HG02884 (cell line): ENCODE measurements around the gene GPR171.
"Not testable (repeated sequence)": the region's sequence is repeated elsewhere in the genome, so short reads cannot be mapped to it uniquely, and the experiment has no call there.

Experiments used
- ATAC-seq: cut with Tn5 transposase; IDR thresholded peaks from one replicate; pipeline ENCODE4 v1.9.1; 2021; ENCODE audit warnings: mild to moderate bottlenecking, moderate library complexity; ENCODE audit not compliant: unreplicated experiment

The GPR171 gene, protein sequence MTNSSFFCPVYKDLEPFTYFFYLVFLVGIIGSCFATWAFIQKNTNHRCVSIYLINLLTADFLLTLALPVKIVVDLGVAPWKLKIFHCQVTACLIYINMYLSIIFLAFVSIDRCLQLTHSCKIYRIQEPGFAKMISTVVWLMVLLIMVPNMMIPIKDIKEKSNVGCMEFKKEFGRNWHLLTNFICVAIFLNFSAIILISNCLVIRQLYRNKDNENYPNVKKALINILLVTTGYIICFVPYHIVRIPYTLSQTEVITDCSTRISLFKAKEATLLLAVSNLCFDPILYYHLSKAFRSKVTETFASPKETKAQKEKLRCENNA

DNA sequence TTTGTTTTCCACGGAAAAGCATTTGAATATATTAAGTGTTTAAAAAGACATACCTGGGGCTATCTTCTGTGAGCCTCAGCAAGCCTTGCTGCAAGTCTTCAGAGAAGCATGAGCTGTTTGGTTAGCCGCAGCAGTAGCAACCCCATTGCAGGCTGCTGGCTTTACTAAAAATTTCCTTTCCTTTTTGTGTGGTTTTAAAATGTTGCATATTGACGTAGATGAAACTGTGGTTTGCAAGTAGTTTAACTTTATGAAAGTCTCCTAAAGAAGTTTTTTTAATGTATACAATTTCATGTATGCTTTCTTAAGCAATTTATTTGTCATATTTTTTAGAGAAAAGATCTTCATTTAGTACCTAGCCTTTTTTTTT is at the start of gene GPR171:
TSS of gene GPR171 (minus strand) at position 166 of the 370 bp plus-strand sequence. CDS start 3,830 bp downstream, outside the sequence.
- peak; percentile 93 for ATAC-seq

DNA sequence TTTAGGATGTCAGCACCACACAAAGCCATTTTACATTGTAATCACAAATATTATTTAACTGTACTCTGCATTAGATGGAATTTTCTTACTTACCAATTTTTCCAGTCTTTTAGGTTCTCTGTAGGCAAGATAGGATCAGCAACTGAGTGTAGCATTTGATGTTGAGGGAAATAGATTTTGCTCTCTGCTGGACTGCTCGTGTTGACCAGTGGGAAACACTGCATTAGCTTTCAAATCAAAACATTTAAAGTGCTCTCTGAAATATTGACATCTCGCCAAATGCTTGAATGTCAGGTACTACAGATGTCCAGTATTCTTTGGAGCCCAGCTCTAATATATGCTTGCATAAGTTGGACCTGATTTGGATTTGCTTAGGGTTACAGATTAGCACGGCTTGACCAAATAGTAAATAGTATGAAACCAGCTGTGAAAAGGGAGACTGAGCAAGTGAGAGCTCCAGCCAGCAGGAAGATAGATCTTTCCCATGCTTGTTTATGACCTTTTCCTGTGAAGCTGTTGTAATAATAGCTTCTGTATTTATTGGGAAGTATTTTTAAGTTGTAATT is 45.8 kb upstream of the GPR171 start:
- no peak for ATAC-seq

DNA sequence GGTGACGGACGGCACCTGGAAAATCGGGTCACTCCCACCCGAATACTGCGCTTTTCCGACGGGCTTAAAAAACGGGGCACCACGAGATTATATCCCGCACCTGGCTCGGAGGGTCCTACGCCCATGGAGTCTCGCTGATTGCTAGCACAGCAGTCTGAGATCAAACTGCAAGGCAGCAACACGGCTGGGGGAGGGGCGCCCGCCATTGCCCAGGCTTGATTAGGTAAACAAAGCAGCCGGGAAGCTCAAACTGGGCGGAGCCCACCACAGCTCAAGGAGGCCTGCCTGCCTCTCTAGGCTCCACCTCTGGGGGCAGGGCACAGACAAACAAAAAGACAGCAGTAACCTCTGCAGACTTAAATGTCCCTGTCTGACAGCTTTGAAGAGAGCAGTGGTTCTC is 39.0 kb upstream of the GPR171 start:
- ATAC-seq, result not testable (repeated sequence)

DNA sequence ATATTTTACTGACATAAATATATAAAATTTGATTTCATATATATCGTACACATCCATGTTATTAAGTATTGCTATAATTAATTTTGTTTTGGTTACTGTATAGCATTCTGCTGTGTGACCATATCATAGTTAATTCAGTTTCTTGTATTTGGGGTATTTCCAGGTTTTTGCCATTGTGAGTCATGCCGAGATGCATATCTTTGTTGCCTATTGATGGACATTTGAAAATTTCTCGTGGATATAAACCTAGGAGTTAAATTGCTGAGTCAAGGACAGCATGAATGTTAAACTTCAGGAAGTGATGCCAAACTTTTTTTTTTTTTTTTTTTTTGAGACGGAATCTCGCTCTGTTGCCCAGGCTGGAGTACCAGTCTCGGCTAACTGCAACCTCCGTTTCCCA is 33.7 kb upstream of the GPR171 start:
- ATAC-seq, result no peak

DNA sequence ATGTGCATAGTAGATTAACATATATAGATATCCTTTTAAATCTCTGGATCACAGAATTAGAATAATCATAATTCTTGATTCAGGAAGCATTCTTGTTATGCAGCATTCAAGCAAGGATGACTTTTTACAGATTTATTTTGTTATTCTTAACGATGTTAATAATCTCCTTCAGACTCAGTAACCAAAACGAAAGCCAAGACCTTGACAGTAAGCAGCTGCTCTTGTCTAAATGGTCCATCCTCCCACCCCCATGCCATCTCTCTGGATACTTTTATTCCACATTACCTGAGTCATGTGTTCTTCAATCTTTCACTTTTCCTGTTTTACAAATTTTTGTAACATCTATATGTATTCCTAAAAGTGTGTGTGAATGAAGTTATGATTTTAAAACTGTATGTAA is 33.3 kb upstream of the GPR171 start:
- no peak for ATAC-seq

DNA sequence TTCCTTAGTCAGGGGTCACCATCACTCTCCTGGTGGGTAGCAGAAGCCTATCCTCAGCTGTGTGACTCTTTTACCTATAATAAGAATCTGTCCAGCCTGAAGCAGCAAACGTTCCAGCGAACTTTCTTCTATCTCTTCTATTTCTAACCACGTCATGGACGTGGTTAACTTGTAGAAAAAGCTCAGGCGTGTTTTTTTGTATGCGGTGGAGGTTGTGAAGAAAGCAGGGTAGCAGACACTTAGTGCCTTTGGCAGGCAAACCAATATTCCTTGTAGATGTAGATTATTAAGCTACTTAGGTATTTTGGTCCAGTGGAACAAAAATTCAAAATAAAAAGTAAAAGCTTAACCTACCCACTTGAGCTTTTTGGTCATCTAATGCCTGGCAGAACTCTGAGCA is 31.8 kb upstream of the GPR171 start:
- no peak for ATAC-seq

DNA sequence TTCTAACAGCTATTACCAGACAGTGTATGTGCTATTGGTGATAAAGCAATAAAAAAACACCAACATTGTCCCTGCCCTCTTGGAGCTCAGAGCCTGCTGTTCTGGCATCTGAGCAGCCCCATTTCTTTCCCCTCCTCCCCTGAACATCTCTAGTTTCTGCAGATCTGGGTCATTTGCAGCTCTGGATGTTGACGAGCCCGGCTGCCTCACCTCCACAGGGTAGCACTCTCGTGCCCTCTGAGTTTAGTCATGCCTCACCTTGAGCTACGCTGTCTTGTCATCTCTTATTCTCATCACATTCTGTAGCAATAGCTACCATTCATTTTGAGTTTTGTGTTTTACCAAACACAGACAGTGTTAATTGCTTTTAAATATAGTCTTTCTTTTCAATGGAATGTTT is 30.0 kb upstream of the GPR171 start:
- ATAC-seq, result no peak

DNA sequence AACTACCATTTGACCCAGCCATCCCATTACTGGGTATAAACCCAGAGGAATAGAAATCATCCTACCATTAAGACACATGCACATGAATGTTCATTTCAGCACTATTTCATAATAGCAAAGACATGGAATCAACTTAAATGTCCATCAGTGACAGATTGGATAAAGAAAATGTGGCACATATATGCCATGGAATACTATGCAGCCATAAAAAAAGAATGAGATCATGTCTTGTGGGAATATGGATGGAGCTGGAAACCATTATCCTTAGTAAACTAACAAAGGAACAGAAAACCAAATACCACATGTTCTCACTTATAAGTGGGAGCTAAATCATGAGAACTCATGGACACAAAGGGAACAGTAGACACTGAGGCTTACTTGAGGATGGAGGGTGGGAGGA is 29.4 kb upstream of the GPR171 start:
- ATAC-seq, result not testable (repeated sequence)

DNA sequence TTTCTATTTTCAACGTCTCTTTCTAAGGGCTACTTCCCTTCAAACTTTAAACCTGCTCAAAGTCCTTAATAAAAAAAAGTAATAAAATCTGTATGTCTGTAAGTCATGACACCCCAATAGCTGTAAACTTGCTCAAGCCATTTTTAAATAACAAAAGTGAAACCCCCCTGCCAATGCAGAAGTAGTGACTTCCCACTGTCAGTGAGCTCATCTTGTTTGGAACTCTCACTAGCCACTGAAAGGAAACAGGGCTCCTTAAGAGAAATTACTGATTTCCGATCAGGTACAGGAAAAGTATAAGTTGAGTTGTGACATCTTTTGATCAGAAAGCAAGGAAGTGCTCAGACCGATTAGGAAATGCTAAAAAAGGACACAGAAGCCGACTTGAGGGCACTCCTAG is 27.6 kb upstream of the GPR171 start:
- ATAC-seq, result no peak

DNA sequence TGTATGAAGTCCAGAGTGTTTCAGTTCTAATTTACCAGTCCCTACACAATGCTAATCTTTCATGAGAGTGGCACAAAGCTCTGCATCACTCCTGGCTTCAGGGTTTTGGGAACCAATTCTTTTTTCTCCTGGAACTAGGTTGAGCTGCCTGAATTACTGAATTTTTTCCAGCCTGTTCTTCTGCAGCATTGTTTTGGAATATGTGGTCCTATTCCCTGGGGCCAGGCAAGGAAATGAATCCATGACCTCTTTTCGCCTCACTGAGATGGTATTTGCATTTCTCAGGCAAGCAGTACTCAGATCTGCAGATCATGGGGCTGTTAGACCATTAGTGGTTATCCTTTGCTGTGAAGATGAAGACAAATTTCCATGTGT is 25.6 kb upstream of the GPR171 start:
- no peak for ATAC-seq

DNA sequence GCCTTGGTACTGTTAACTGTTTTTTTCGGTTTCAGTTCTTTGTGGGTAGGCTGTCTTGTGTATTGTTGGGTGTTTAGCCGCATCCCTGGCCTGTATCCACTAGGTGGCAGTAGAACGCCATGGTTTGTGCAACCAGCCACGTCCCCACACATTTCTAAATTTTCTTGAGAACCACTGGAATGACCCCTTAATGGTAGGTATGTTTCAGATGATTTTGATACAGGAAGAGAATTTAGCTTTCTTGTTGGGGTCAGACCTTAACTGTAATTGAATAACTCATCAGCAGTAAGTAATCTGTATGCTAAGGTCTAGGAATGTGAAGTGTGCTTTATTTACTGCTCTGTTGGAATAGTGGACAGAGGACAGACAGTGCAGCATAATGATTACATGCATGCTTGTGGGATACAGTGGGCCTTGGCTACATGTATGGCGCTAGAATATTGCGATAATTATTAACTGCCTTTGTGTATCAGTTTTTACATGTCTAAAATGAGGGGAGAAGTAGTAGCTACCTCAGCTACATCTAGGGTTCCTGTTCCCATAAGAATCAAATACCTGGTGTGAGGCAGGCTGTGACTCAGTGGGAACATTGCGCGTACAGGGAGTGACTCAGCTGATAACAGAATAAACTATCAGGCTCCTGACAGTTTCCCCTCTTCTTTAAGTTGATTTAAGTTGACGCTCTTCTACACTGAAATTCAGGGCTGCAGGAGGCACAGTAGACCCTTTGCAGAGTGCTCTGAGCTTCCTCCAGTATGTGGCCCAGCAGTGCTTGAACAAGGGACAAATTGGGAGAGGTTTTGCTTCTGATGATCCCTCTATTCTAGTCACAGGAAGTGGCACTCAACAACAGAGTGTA is 25.0 kb upstream of the GPR171 start:
- peak; percentile 88 for ATAC-seq

DNA sequence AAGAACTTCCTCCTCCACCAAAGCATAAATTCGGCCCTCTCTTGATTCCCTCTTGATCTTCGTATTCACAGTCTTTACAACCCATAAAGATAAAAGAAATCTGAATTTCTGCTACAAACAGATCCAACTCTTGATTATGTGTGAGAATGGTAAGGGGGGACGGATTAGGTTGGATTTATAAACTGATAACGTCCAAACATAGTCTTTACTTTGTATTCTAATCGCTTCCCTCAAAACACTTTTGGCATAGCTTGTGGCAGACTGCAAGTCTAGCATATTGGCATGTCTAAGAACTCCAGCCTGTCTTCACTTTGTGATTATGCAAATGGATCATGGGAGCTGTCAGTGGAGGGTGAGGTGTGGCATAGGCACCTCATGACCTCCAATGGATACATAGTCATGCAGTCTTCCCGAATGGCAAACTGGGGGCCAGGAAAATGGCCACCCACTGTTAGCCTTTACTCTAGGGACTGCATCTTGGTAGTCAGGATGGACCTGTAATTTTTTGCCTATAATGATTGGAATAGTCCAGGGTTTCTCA is 24.3 kb upstream of the GPR171 start:
- peak; percentile 32 for ATAC-seq

DNA sequence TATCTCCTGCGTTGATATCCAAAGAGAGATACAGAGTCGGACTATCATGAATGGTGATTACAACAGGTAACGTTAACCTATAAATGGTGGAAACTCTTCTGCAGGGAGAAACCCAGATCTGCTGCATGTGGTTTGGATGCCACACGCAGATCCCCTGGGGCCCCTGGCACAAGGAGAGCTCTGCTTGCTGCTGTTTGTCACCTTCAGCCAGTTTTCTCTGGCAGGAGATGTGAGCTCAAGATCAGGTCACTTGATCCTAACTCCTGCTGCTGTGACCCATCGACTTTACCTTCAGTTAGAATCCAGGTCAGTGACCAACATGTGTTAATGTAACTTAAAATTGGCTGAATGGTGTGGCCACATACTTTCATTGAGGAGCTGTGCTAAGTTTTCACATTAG is 23.8 kb upstream of the GPR171 start:
- ATAC-seq, result no peak

DNA sequence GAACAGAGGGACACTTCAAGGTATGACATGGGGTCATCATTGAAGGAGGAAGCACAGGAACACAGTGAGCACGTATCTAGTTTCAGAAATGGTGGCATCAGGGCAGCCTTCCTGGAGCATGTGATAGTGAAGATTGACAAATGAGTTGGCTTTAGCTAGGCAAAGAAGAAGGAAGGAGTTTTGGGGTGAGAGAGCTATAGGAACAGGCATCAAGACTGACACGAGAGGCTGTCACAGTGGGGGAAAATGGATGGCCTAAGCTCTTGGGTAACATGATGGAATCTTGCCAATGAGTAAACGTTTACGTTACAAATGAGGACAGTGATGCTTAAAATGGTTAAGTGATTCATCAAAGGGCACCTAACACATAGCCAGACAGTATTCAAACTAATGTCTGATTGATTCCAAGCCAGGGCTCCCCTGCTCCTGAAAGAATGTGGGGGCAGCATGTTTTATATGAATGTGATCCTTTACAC is 23.1 kb upstream of the GPR171 start:
- ATAC-seq, result no peak

DNA sequence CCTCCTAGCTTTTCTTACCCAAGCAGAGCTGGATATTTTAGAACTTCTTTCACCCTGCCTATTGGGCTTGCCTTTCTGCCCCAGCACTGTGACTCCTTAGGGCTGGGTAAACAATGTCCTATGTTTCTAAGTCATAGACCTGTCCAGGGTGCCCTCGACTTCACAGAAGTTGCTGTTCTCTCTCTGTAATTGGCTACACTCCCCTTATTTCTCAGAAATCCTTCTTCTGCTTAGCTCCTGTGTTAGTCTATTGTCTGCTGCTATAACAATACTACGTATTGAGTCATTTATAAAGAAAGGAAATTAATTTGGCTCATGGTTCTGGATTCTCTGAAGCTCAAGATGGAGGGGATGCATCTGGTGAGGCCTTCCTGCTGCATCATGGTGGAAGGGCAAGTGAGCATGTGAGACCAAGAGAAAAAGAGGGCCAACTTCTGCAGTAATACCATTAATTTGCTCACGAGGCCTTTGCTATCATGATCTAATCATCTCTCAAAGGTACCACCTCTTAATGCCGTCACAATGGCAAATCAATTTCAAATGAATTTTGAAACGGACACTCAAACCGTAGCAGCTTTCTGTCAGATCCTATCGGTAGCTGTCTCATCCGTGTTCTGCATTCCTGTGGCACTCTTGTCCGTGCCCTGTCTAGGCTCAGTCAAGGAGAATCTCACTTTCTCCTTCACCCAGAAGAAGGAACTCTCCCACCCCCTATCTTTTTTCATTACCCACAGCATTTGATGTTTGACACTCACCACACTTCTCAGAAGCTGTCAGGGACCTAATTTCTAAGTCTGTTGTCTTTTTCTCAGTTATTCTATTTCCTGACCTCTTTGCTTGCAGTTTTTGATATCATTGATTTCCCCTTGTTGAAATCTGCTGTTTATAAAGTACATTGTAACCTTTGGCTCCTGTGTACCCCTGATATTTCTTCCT is 22.3 kb upstream of the GPR171 start:
- ATAC-seq, result no peak

DNA sequence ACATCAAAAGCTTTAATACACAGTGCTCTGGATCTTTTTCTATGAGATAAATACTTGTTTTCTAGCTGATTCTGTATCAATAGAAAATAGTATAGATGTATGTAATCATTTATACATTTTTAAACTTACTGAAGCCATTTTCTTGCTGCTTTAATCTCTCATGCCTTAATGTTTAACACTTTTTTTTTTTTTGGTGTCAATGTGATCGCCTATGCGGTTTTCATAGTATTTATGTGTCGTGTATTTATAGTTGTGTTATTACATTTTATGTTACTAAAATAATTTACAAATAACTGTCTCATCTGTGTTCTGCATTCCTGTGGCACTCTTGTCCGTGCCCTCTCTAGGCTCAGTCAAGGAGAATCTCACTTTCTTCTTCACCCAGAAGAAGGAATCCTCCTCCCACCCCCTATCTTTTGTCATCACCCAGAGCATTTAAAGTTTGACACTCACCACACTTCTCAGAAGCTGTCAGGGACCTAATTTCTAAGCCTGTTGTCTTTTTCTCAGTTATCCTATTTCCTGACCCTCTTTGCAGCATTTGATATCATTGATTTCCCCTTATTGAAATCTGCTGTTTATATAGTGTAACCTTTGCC is 21.4 kb upstream of the GPR171 start:
- ATAC-seq, result no peak

DNA sequence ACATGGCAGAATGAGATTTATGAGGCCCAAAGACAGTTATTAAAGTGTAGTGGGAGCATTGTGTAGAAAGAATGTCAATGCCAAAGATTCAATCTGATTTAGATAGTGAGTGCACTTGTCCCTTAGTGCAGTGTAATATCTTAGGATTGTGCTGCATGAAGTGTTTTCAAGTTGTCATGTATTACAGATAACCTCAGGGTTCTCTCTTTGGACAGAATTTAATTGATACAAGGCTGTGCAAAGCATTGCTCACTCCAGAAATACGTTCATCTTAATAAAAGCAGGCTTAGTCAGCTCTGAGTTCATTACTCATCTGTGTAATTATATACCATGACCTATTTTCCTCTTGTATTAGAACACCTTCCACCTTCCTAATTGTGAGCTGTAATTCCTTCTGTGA is 16.0 kb upstream of the GPR171 start:
- no peak for ATAC-seq

DNA sequence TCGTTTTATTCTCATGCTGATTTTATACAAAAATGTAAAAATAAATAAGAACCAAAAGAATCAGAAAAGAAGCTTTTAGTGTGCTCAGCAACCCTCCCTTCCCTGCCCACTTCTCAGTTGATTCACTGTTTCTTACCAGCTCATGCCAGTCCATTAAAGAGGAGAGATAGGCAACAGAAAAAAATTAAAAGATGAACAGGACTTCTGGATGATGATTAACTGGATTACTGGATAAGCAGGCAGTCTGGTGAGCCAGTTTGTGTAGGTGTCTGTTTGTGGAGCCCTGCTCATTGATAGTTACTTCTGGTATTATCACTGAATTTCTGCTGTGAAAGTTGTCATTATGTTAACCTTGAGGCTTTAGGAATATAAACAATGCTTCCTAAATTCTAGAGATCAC is 15.1 kb upstream of the GPR171 start:
- no peak for ATAC-seq

DNA sequence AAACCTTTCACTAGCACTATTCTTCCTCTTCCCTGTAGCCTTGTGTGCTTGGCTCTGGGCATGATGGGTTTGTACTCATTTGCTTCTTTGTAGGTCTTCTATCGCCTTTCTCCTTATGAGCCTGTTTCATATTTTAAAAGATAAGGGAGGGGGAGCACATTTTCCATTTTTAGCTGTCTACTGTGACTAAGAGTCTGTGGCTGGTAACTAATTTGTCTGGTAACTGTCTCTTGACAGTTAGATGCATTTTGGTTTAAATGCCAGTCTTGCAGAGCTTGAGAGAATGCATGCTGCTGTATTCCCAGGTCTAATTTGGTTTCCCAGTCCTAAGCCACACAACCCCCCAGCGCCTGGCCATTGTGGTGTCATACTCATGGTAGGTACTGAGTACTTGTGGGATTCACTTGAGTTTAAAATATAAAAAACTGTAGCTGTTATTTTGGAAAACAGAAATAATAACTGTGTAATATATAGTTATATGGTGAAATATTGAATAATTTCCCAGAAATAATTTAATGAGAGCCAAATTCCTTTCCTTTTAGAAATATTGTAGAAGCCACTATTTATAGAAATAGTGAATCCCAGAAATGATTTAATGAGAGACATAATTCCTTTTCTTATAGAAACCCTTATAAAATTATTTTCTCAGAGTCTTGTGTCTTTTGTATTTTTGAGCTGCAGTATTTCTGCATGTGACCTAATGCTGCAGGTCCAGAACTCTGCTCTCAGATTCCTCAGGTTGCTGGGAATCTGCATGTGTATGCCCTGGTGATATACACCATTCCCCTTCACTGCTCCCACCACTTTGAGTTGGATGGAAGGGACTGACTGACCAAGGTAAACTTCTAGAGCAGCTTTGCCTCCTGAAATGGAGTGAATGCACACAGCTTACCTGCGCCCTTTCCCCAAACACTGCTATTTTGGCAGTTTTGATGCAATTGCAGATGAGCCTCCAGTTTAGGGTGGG is 13.9 kb upstream of the GPR171 start:
- no peak for ATAC-seq
